HG03342 (cell line): ENCODE measurements around the gene LMF1.

Source experiments
- ATAC-seq: cut with Tn5 transposase; IDR thresholded peaks from one replicate; pipeline ENCODE4 v1.9.1; 2021; ENCODE audit warnings: mild to moderate bottlenecking, moderate library complexity; ENCODE audit not compliant: unreplicated experiment

The LMF1 gene

DNA sequence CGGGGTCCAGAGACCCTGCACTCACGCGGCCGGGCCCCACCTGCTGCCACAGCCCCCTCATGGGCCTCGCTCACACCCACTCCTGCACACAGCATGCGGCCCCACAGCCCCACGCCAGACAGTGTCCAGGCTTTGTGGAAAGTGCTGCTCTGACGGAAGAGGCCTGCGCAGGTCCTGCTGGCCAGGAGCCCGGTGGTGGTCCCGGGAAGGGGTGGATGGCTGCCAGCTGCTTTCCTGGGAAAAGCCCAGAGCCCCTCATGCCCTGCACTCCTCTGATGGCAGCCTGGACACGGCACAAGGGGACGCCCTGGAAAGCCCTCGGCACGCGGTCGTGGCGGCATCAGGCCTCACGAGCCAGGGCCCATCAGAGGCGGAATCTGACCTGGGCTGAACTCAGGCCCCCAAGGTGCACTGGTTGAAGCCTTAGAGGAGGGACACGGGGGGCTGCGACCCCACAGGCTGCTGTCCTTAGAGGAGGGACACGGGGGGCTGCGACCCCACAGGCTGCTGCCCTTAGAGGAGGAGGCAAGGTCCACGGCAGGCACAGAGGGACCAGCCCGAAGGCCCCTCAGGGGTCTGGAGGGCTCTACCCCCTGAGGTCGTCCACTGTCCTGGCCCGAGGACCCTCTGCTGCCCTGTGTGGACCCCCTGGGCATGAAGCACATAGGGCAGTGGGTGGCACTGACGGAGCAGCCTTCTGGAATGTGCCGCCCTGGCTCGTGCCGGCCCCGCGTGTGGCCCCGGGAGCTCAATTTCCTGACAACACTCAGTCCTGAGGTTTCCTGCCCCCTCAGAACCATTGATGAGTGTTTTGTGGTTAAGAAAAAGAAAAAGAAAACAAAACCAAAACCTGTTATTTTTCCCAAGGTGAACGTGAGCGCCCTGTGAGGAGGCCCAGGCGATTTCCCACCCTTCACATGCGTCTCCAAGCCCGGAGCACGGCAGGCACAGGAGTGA, 32.9 kb upstream of the LMF1 start:
- no peak for ATAC-seq

DNA sequence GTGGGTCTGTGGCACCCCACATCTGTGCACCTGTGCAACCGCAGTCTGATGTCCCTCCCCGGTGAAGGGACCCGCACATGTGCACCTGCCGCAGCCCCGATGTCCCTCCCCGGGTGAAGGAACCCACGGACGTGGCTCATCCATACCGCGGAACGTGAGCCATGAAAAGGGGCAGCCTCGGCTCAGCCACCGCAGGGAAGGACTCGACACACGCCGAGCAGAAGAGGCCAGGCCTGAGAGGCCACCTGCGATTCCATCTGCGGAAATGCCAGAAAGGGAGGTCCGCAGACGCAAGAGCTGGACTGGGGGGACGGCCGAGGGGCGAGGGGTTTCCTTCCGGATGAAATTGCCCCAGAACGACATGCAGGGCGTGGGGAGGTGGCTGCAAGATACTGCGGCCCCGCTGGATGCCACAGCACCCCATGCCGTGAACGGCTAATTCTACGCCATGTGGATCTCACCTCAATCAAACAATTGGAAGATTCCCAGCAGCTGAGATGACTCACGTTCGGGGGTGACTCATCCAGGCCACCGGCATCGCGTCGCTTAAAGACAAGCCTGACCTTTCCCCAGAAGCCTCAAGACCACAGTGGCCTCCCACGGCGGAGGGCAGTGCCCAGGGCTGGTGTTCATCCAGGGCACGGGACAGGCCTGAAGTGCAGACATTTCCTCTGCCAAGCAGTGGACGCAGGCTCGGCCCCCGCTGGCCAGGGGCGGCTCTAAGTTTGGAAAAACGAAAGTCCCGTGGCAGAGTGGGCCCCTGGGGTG, 31.8 kb upstream of the LMF1 start:
- ATAC-seq = no peak

- no peak for ATAC-seq
Observed at GRCh38 chr16:1001096-1001495, 30.3 kb upstream of the LMF1 start.

DNA sequence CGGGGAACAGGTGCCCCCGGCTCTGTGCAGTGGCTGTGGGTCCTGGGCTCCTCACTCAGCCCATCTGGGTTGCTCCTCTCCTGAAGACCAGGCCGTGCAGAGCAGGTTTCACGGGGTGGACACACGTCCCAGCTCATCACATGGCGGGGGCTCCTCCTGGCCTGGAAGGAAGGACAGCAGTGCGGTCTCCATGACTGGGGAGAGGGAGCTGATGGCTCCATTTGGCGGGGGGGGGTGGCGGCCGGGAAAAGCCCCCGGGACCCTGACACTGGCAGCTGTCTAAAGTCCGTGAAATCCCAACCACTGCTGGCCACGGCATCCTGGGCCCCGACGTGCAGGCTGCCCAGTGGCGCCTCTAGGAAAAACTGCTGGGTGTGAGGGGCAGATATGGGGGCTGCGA, 29.8 kb upstream of the LMF1 start:
- no peak for ATAC-seq

- ATAC-seq = no peak
Observed at GRCh38 chr16:999677-1000076, 28.9 kb upstream of the LMF1 start.

DNA sequence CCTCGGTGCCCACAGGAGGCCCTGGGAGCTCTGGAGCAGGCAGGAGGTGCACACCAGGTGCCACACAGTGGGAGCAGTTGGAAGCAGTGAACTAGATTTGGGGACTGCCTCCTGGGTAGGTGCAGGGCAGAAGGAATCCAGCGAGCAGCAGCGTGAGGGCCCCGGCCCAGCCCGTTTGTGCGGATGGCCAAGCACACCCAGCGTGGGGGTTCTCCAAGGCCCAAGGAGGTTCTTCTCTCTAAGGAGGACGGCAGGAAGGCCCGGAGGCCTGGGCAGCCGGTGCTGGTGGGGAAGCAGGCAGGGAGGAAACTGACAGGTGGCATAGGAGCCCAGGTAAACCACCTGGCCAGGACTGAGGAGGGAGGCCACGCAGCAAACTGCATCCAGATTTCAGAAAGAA, 27.8 kb upstream of the LMF1 start:
- no peak for ATAC-seq

GRCh38 chr16:998211-998610, 27.4 kb upstream of the LMF1 start:
- no peak for ATAC-seq

- ATAC-seq = no peak
Observed at GRCh38 chr16:997440-998051, 26.8 kb upstream of the LMF1 start.

GRCh38 chr16:996681-997080, 25.9 kb upstream of the LMF1 start:
- no peak for ATAC-seq

- no peak for ATAC-seq
Observed at GRCh38 chr16:995783-996182, 25.0 kb upstream of the LMF1 start.

DNA sequence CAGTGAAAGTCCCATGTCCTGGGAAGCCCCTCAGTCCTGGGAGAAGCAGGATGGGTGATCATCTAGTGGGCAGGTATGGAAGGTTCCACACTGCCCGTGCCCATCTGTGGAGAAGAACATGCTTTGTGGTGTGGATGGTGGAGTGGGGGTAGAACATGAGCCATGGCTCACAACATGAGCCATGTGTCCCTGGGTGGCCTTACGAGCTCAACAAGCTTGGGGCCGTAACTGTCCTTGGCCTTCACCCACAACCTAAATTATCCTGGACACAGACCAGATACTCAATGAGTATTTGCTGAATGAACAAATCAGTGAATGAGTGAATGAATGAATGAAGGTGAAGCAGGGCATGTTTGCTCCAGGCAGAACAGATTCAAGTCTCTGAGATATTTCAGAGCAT, 24.3 kb upstream of the LMF1 start:
- no peak for ATAC-seq

- ATAC-seq = no peak
Observed at GRCh38 chr16:993731-994130, 22.9 kb upstream of the LMF1 start.

DNA sequence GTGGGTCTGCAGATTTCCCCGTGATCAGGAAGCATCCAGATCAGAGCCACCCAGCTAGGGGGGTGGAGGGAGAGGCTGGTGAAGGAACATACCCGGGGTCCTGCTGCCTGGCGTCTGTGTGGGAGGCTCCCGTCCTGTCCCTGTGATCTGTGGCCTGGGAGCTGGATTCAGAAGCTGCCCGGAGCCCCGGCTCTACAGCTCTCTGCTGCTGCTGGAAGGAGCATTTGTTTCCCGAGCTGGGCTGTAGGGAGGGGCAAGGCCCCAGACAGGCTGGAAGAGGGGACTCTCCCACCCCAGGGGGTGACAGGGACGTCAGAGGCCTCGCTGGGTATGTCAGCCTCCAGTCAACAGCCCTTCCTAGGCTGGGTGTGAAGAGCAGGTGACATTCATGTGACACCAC, 21.0 kb upstream of the LMF1 start:
- no peak for ATAC-seq

DNA sequence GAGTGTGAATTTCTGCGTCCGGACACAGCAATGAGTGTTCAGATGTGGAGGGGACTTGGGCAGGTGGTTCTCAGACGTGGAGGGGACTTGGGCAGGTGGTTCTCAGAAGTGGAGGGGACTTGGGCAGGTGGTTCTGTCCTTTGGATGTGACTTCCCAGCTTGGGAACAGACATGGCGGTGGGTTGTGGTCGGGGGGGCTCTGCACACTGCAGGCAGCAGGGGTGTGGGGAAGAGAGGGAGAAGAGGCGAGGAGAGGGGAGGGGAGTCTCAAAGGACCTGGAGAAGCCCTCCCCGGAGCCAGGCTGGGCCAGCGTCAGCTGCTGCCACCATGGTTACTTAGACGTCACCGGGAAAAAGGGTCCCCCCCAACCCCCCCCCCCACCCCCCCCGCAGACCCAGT, 20.6 kb upstream of the LMF1 start:
- ATAC-seq = no peak

DNA sequence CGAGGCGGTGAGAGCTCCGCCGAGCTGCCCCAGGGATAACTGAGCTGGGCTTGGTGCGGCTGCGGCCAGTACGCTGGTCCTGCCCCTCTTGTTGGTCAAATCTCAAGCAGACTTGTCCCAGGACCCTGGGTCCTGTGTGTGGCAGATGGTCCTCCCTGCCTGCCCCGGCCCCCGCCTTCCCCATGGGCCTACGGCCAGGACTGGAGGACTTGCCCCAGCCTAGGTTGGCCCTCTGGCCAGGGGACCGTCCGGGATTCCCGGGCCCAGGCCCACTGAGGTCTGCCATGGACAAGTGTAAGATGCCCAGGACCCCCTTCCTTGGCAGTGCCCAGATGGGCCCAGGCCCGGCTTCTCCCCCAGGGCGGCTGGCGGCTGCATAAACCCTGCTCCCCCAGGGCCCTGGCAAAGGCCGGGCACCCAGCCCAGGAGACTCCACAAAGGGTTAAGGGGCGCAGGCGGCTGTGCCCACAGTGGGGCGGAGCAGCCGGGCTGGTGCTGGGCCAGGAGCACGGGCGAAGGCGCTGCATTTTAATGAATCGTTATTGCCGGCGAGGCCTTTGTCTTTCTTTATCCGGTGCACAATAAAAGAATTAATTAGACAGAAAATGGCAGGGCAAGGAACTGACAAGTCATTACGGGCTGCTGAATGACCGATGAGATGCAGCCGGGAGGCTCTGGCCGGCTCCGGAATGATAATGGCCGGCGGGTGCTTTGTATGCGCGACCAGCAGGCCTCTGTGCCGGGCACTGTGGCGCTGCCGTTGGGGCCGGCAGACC, 19.9 kb upstream of the LMF1 start:
- ATAC-seq = no peak

- no peak for ATAC-seq
Observed at GRCh38 chr16:989354-989814, 18.6 kb upstream of the LMF1 start.

GRCh38 chr16:988471-989353, 17.9 kb upstream of the LMF1 start:
- no peak for ATAC-seq

GRCh38 chr16:987906-988305, 17.1 kb upstream of the LMF1 start:
- ATAC-seq = no peak

DNA sequence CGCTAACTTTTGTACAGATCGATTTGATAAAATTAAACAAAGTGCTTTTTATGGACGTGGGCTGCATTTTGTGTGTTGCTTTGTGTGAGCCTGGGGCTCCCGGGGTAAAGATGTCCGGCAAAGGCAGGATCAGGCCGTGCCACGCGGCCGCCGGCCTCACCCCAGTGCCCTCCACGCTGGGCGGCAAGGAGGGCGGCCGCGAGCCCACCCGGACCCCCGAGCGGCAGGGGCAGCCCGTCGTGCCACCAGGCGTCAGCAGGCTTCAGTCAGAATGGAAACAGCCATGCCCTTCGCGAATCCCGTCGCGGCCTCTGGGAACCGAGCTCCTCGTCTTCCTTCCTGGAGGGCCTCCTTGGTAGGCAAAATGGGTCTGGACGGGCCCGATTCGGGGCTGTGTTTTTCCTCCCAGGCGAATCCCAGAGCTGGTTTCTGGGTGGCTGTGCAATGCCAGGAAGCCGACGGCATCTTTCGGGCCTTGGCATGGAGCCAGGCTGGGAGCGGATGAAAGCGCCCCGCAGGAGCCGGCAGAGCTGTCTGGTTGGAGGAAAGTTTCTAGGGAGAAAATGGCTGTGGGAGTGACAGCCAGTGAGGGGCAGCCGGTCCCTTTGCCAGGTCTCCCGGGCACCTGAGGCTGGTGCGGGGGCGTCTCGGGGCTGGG, 16.3 kb upstream of the LMF1 start:
- ATAC-seq = no peak
